Measurements from ENCODE around the gene ATP4B.

Gene ATP4B

GRCh38 chr13:113651511-113652403 is 6.2 kb downstream of the ATP4B start:
- no peak for ATAC-seq
- Mint-ChIP-seq H3K9me3 (no peaks in the 10 kb centered on the region), H3K4me3 (no peak overlapping the region), H3K4me1 (peaks cover 11% of the 10 kb centered on the region), H3K36me3 (ENCODE audit: low read depth) (no peaks in the 10 kb centered on the region), H3K27ac (no peak overlapping the region), H3K27me3 (no peaks in the 10 kb centered on the region)
- no peak for DNase-seq

GRCh38 chr13:113650731-113651148 is 7.3 kb downstream of the ATP4B start:
- Mint-ChIP-seq H3K4me3 (no peak overlapping the region), H3K27ac (no peak overlapping the region), H3K36me3 (ENCODE audit: low read depth) (no peaks in the 10 kb centered on the region), H3K4me1 (peaks cover 20% of the 10 kb centered on the region), H3K27me3 (no peaks in the 10 kb centered on the region), H3K9me3 (no peaks in the 10 kb centered on the region)
- ATAC-seq (no peak), DNase-seq (no peak)

DNA sequence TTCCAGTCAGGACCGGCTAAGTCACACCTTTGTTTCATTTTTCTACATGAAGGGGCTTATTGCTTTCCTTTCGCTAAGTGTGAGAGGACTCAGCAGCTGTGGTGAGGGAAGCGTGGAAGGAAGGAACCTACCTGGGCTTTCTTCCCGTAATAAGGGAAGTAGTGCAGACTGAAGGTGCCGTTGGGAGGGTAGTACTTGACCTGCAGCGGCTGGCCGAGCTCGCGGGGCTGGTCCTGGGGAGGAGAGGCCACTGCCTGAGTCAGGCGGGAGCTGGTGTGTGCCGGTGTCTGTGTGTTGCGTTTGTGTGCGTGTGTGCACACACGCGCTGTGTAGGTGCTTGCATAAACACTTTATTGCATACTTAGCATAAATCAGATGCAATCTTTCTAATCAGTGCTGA is 7.7 kb downstream of the ATP4B start:
- ATAC-seq (no peak), DNase-seq (no peak)
- H3K4me1 Mint-ChIP-seq = peaks cover 25% of the 10 kb centered on the region

DNA sequence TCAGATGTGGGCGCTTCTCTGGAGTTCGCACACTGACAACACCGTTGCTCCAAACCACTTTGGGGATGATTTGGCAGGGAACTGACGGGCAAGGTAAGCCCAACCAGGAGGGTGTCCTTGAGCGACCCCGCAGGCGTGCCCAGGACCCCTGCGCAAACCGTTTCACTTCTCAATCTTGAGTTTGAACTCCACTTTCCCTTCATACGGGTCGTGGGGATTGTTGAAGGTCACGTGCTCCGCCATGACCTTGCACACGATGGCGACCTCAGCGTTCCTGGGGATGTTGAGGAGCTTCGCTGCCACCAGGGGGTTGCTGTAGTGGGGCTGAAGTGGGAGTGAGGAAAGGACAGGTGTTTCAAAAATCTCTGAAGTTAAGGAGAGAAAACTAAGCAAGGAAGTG is 8.8 kb downstream of the ATP4B start:
- Mint-ChIP-seq H3K27ac (no peak overlapping the region), H3K36me3 (ENCODE audit: low read depth) (no peaks in the 10 kb centered on the region), H3K9me3 (no peaks in the 10 kb centered on the region), H3K4me3 (no peak overlapping the region), H3K27me3 (no peaks in the 10 kb centered on the region), H3K4me1 (peaks cover 23% of the 10 kb centered on the region)
- DNase-seq = no peak
- no peak for ATAC-seq

More for the DNA sequence above, 7.7 kb downstream of the ATP4B start:
- no peak overlapping the region for H3K27ac Mint-ChIP-seq
- no peaks in the 10 kb centered on the region for H3K36me3 Mint-ChIP-seq (ENCODE audit: low read depth)
- H3K4me3 Mint-ChIP-seq = no peak overlapping the region
- no peaks in the 10 kb centered on the region for H3K27me3 Mint-ChIP-seq
- H3K9me3 Mint-ChIP-seq = no peaks in the 10 kb centered on the region

- Mint-ChIP-seq H3K4me1 (peaks cover 19% of the 10 kb centered on the region), H3K27ac (no peak overlapping the region)
- DNase-seq = no peak
Measured at GRCh38 chr13:113648216-113648610, 9.8 kb downstream of the ATP4B start.

DNA sequence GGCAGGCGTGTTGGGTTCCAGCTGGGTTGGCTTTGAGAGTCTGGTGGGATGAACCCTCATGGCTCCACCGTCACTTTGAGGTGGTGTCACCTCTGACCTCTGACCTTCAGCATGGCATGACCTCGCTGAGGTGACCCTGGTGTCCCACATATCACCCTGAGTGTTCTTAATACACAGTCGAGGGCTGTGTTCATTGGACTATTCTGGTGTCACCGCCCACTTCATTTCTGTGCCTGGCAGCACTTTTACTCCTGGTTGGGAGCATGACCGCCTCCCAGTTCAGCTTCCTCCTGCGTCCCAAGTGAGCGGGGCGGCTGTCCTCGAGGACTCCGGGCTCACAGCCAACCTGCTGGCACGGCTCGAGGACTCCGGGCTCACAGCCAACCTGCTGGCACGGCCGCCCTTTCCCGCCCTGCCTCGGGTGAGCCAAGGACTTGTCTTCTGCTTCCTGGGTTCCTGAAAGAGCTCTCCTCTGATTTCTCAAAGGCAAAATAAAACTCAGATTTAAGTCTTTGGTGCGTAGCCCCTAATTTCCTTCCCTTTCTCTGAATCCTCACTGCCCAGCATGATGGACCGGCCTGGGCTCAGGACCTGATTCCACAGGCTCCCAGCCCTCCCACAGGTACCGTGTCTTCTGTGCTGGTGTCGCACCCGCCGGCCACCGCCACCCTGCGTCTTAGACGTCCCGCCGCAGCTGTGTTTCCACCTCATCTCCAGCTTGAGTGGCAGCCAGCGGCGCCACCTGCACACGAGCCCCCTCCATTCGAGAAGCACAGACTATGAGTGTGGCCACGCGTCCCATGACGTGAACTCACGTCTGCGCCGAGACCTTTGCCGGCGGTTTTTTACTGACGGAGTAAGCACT is 10.4 kb downstream of the ATP4B start:
- peak overlapping the region; percentile 10 for H3K4me3 Mint-ChIP-seq
- ATAC-seq (peak; percentile 13), DNase-seq (no peak)
- H3K27ac Mint-ChIP-seq = no peak overlapping the region
- peaks cover 18% of the 10 kb centered on the region for H3K4me1 Mint-ChIP-seq
- H3K36me3 Mint-ChIP-seq (ENCODE audit: low read depth) = peaks cover 2% of the 10 kb centered on the region
- no peaks in the 10 kb centered on the region for H3K27me3 Mint-ChIP-seq
- H3K9me3 Mint-ChIP-seq = no peaks in the 10 kb centered on the region

More at GRCh38 chr13:113648216-113648610, 9.8 kb downstream of the ATP4B start:
- ATAC-seq = no peak
- no peaks in the 10 kb centered on the region for H3K36me3 Mint-ChIP-seq (ENCODE audit: low read depth)
- no peaks in the 10 kb centered on the region for H3K9me3 Mint-ChIP-seq
- H3K27me3 Mint-ChIP-seq = no peaks in the 10 kb centered on the region
- H3K4me3 Mint-ChIP-seq = no peak overlapping the region

DNA sequence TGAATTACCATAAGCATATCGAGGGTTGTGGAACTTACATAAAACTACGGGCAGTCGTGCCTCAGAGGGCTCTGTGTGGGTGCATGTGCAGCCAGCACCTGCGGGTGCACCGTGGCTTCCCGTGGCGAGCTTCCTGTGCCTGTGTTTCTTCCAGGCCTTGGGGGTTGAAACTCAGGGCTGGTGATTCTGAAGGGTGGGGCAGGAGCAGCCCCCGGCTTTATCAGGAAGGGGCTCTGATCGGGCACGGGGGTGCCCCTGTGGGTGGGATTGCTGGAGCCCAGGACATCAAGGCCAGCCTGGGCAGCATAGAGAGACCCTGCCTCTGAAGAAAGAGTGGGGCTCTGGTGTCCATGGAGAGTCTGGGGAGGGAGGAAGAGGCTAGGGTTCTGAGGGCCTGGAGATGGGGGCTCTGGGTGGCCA is 11.1 kb downstream of the ATP4B start:
- Mint-ChIP-seq H3K27me3 (no peaks in the 10 kb centered on the region), H3K27ac (no peak overlapping the region), H3K36me3 (ENCODE audit: low read depth) (peaks cover 8% of the 10 kb centered on the region), H3K9me3 (no peaks in the 10 kb centered on the region), H3K4me3 (no peak overlapping the region), H3K4me1 (peaks cover 18% of the 10 kb centered on the region)
- ATAC-seq (peak; percentile 6), DNase-seq (no peak)

- H3K4me1 Mint-ChIP-seq = peaks cover 18% of the 10 kb centered on the region
- H3K9me3 Mint-ChIP-seq = no peaks in the 10 kb centered on the region
- H3K36me3 Mint-ChIP-seq (ENCODE audit: low read depth) = peaks cover 12% of the 10 kb centered on the region
- peak overlapping the region; percentile 15 for H3K4me3 Mint-ChIP-seq
- ATAC-seq = no peak
- DNase-seq = no peak
- H3K27ac Mint-ChIP-seq = peak overlapping the region; percentile 63
- no peaks in the 10 kb centered on the region for H3K27me3 Mint-ChIP-seq
Measured at GRCh38 chr13:113646376-113646775, 11.6 kb downstream of the ATP4B start.

DNA sequence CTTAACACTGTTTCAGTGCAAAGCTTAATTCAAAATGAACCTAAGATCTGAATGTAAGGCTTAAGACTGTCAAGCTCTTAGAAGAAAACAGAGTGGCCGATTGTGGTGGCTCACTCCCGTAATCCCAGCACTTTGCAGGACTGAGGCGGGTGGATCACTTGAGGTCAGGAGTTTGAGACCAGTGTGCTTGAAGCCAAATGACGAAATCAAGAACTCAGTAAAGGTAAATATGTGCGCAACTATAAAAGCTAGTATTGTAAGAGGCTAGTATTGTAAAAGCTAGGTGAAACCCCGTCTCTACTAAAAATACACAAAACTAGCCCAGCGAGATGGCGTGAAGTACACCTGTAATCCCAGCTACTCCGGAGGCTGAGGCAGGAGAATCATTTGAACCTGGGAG is 12.7 kb downstream of the ATP4B start:
- DNase-seq = no peak
- no peaks in the 10 kb centered on the region for H3K27me3 Mint-ChIP-seq
- H3K27ac Mint-ChIP-seq = no peak overlapping the region
- H3K4me3 Mint-ChIP-seq = no peak overlapping the region
- no peaks in the 10 kb centered on the region for H3K9me3 Mint-ChIP-seq
- no peak for ATAC-seq
- peaks cover 18% of the 10 kb centered on the region for H3K4me1 Mint-ChIP-seq
- peaks cover 19% of the 10 kb centered on the region for H3K36me3 Mint-ChIP-seq (ENCODE audit: low read depth)

DNA sequence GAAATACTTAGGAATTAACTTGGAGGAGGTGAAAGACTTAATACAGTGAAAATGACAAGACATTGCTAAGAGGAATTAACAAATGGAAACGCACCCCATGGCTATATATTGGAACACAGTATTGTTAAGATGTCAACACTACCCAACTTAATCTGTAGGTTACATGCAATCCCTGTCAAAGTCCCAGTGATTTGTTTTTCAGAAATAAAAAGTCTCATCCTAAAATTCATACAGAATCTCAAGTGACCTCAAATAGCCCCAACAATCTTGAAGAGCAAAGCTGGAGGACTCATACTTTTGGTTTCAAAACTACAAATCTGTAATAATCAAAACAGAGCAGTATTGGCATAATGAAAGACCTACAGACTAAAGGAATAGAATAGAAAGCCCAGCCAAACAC is 13.2 kb downstream of the ATP4B start:
- Mint-ChIP-seq H3K36me3 (ENCODE audit: low read depth) (peaks cover 24% of the 10 kb centered on the region), H3K4me1 (peaks cover 18% of the 10 kb centered on the region), H3K4me3 (no peak overlapping the region), H3K9me3 (no peaks in the 10 kb centered on the region), H3K27me3 (no peaks in the 10 kb centered on the region), H3K27ac (no peak overlapping the region)
- DNase-seq (no peak), ATAC-seq (no peak)

DNA sequence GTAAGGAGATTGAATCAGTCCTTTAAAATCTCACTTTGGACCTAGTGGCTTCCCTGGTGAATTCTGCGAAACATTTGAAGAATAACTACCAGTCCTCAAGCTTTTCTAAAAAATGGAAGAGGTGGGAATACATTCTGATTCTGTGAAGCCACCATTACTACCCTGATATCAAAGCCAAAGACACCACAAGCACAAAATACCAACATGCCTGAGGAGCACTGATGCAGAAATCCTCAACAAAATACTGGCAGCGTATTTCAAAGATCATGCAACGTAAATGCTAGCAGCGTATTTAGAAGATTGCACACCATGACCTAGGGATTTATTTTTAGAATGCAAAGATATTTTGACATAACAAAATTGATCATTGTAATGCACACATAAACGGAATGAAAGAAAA is 14.4 kb downstream of the ATP4B start:
- no peaks in the 10 kb centered on the region for H3K9me3 Mint-ChIP-seq
- ATAC-seq (no peak), DNase-seq (no peak)
- H3K4me3 Mint-ChIP-seq = no peak overlapping the region
- peaks cover 18% of the 10 kb centered on the region for H3K4me1 Mint-ChIP-seq
- H3K36me3 Mint-ChIP-seq (ENCODE audit: low read depth) = peaks cover 31% of the 10 kb centered on the region
- no peaks in the 10 kb centered on the region for H3K27me3 Mint-ChIP-seq
- no peak overlapping the region for H3K27ac Mint-ChIP-seq

- Mint-ChIP-seq H3K4me3 (no peak overlapping the region), H3K4me1 (peaks cover 18% of the 10 kb centered on the region), H3K27me3 (no peaks in the 10 kb centered on the region), H3K27ac (no peak overlapping the region), H3K36me3 (ENCODE audit: low read depth) (peaks cover 39% of the 10 kb centered on the region), H3K9me3 (no peaks in the 10 kb centered on the region)
- ATAC-seq (no peak), DNase-seq (no peak)
Measured at GRCh38 chr13:113642563-113642962, 15.4 kb downstream of the ATP4B start.

- Mint-ChIP-seq H3K27me3 (no peaks in the 10 kb centered on the region), H3K4me1 (peaks cover 13% of the 10 kb centered on the region), H3K9me3 (no peaks in the 10 kb centered on the region), H3K27ac (no peak overlapping the region), H3K36me3 (ENCODE audit: low read depth) (peaks cover 47% of the 10 kb centered on the region), H3K4me3 (no peak overlapping the region)
- no peak for ATAC-seq
- no peak for DNase-seq
Measured at GRCh38 chr13:113641426-113641825, 16.6 kb downstream of the ATP4B start.

- DNase-seq (no peak), ATAC-seq (peak; percentile 24)
- Mint-ChIP-seq H3K4me1 (peaks cover 3% of the 10 kb centered on the region), H3K36me3 (ENCODE audit: low read depth) (peaks cover 56% of the 10 kb centered on the region), H3K27me3 (no peaks in the 10 kb centered on the region), H3K27ac (no peak overlapping the region), H3K4me3 (no peak overlapping the region), H3K9me3 (no peaks in the 10 kb centered on the region)
Measured at GRCh38 chr13:113639616-113640262, 18.3 kb downstream of the ATP4B start.

All from activated naive CD8-positive, alpha-beta T cell treated with anti-CD3 and anti-CD28 coated beads, Interleukin-2, amount 50 U/mL, for 24 hours (primary cell).